Stimulated activated CD4-positive, alpha-beta T cell treated with anti-CD3 and anti-CD28 coated beads, Interleukin-2, amount 100 ng/mL, for 48 hours (primary cell): ENCODE measurements around the gene ANKRD17.

Experiments
- DNase-seq, 2 donors: peaks; one replicate each; pipeline ENCODE4 v3.0.0-alpha.2; 2020

ANKRD17 gene

DNA sequence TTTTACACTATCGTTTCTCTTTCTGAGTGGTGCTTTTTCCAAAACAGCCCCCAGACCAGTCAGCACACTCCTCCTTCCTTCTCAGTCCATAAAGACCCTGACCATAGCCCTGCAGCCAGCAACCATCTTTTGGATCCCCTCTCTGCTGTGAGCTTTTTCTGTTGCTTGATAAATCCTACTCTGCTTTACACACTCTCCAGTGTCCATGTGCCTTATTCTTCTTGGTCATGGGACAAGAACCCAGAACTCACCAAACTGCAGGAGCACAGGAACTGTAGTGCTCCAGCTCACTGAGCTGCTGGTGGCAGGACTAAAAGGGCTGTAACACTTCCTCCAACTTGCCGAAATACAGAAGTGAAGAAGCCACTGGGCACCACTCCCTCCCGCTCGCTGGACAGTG is 221.5 kb downstream of the ANKRD17 start:
- no peak for DNase-seq

GRCh38 chr4:73036123-73036522 is 222.5 kb downstream of the ANKRD17 start:
- DNase-seq, result no peak

- no peak for DNase-seq
These were observed 223.7 kb downstream of the ANKRD17 start for GRCh38 chr4:73034896-73035295.

DNA sequence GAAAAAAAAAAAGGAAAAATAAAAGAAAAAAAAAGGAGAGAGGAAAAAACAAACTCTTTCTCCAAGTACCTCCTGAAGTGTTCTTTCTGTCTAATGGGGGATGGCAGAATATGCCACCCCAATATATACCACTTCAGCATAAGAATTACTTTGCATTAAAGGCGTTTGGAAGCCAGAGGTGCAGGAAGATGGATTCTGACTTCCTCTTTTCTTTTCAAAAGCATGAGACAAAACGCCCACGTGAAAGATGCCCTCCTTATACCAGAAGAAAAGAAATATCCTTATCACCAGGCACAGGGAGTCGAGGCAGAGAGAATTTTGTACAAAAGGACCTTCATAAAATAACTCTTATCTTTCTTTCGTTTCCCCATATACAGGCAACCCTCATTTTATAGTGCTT is 230.0 kb downstream of the ANKRD17 start:
- DNase-seq, result no peak
